ENCODE data around the gene CAPN12. TPM values are rescaled to one million over a fixed set of nuclear protein-coding genes. Genes with fewer than 3 reads are reported as not detected.

The CAPN12 gene
- total RNA-seq, 1 experiment from 2014 or later = 58.5 TPM

- H3K27ac ChIP-seq (ENCODE audit: low read length) = peak overlapping the region; percentile 65
- intact Hi-C loops (cut with micrococcal nuclease; ENCODE audit: unreplicated experiment) = no loop called here
- H3K9me3 ChIP-seq (ENCODE audit: control insufficient read depth, insufficient read depth, low read depth, low read length) = no peaks in the 10 kb centered on the region
Observed at GRCh38 chr19:38705197-38706019, 38.9 kb downstream of the CAPN12 start.

DNA sequence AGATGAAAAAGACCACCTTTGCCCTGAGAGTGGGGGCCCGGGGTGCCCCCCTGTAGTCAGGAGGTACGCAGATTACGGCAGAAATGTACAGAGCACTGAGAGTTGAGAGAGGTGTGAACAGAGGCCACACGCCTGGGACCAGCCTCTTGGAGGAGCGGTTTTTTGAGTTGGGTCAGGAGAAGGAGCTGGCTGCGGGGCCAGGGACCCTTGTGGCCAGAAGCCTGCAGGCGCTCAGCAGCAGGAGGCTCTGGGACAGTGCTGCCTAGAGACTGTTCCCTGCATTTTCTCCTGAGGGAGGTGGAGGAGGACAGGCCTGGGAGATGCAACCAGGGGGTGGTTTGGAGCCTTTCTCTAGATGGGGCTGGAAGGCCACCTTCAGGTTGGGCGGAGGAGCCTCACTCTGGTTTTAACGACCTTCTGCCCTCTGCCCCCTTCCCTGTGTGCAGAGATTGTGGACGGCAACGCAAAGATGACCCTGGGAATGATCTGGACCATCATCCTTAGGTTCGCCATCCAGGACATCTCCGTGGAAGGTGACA, 39.7 kb downstream of the CAPN12 start:
- TSS peak; percentile 53 for BruUV-seq (replicated peaks)
- Histone ChIP-seq H3K36me3 (ENCODE audit: control insufficient read depth, insufficient read depth, low read length) (peaks cover 82% of the 10 kb centered on the region), H3K4me3 (ENCODE audit: low read depth in 2 of 2, low read length in 2 of 2) (no peak overlapping the region), H3K4me1 (ENCODE audit: control insufficient read depth, insufficient read depth, low read length) (peaks cover 88% of the 10 kb centered on the region), H3K27me3 (ENCODE audit: control insufficient read depth, insufficient read depth, low read length) (no peaks in the 10 kb centered on the region), H3K27ac (ENCODE audit: low read length) (peak overlapping the region; percentile 65), H3K9me3 (ENCODE audit: control insufficient read depth, insufficient read depth, low read depth, low read length) (no peaks in the 10 kb centered on the region)
- intact Hi-C loops (cut with micrococcal nuclease; ENCODE audit: unreplicated experiment) (no loop called here), in situ Hi-C loops (cut with HindIII; ENCODE audit: low pct_unique_long_range_greater_than_20kb, low sequenced_read_pairs) (loop anchor here (5.0 kb wide), 1 partner anchor 157 kb away; no protein-coding TSS in a partner anchor)
- ATAC-seq = peak; percentile 14; the same call in 1 of the 2 replicates
- TF ChIP-seq TCF7L2 (IDR thresholded peaks at IDR 0.05; ENCODE audit: low read depth, low read length) (no peak), SIN3A (IDR thresholded peaks at IDR 0.05; ENCODE audit: borderline replicate concordance, insufficient read depth, low read depth, low read length) (no peak), REST (IDR thresholded peaks at IDR 0.05; ENCODE audit: insufficient read depth in 1 of 2, low read depth in 2 of 2, low read length in 1 of 2) (no peak), POLR2AphosphoS5 (IDR thresholded peaks at IDR 0.05; ENCODE audit: low read depth, low read length) (no peak)
- TF ChIP-seq, protein P1, sequence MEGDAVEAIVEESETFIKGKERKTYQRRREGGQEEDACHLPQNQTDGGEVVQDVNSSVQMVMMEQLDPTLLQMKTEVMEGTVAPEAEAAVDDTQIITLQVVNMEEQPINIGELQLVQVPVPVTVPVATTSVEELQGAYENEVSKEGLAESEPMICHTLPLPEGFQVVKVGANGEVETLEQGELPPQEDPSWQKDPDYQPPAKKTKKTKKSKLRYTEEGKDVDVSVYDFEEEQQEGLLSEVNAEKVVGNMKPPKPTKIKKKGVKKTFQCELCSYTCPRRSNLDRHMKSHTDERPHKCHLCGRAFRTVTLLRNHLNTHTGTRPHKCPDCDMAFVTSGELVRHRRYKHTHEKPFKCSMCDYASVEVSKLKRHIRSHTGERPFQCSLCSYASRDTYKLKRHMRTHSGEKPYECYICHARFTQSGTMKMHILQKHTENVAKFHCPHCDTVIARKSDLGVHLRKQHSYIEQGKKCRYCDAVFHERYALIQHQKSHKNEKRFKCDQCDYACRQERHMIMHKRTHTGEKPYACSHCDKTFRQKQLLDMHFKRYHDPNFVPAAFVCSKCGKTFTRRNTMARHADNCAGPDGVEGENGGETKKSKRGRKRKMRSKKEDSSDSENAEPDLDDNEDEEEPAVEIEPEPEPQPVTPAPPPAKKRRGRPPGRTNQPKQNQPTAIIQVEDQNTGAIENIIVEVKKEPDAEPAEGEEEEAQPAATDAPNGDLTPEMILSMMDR (IDR thresholded peaks at IDR 0.05) = no peak
- no peak for DNase-seq (ENCODE audit: low read depth, low spot score)
- CTCF ChIA-PET = interaction anchor here (0.8 kb wide), 1 partner anchor 102 kb away, joined by 10 read pairs; no protein-coding TSS in a partner anchor
- POLR2A ChIA-PET = interaction anchor here (0.6 to 1.1 kb wide), 4 partner anchors 12 to 55 kb away, joined by 3 read pairs; no protein-coding TSS in a partner anchor

More at GRCh38 chr19:38705197-38706019, 38.9 kb downstream of the CAPN12 start:
- TF ChIP-seq, protein P1 (IDR thresholded peaks at IDR 0.05) = no peak
- no peak for TF ChIP-seq TCF7L2 (IDR thresholded peaks at IDR 0.05; ENCODE audit: low read depth, low read length)
- TF ChIP-seq POLR2AphosphoS5 (IDR thresholded peaks at IDR 0.05; ENCODE audit: low read depth, low read length) = no peak
- no peak for TF ChIP-seq SIN3A (IDR thresholded peaks at IDR 0.05; ENCODE audit: borderline replicate concordance, insufficient read depth, low read depth, low read length)
- no peak for TF ChIP-seq REST (IDR thresholded peaks at IDR 0.05; ENCODE audit: insufficient read depth in 1 of 2, low read depth in 2 of 2, low read length in 1 of 2)
- CTCF ChIA-PET = interaction anchor here (0.5 to 0.8 kb wide), 2 partner anchors 102 to 362 kb away, joined by 6 to 10 read pairs; no protein-coding TSS in a partner anchor
- no peaks in the 10 kb centered on the region for H3K27me3 ChIP-seq (ENCODE audit: control insufficient read depth, insufficient read depth, low read length)
- in situ Hi-C loops (cut with HindIII; ENCODE audit: low pct_unique_long_range_greater_than_20kb, low sequenced_read_pairs) = no loop called here
- DNase-seq (ENCODE audit: low read depth, low spot score) (no peak), ATAC-seq (no peak)
- POLR2A ChIA-PET = interaction anchor here (1.1 kb wide), 1 partner anchor 14 kb away, joined by 3 read pairs; no protein-coding TSS in a partner anchor
- BruUV-seq (replicated peaks) = no TSS peak
- peaks cover 88% of the 10 kb centered on the region for H3K4me1 ChIP-seq (ENCODE audit: control insufficient read depth, insufficient read depth, low read length)
- no peak overlapping the region for H3K4me3 ChIP-seq (ENCODE audit: low read depth in 2 of 2, low read length in 2 of 2)
- peaks cover 87% of the 10 kb centered on the region for H3K36me3 ChIP-seq (ENCODE audit: control insufficient read depth, insufficient read depth, low read length)
